SK-N-SH (cell line): ENCODE measurements around the gene SCN7A.

Experiments used
- CHD2 ChIP-seq: fragments of 150-350 bp; IDR thresholded peaks from 2 replicates; pipeline ENCODE4 v1.6.1; 2018; ENCODE audit warnings: low read length; ENCODE audit not compliant: partially characterized antibody
- CTCF ChIP-seq: fragments of 200-600 bp; sonication (generic); IDR thresholded peaks from 2 replicates; pipeline ENCODE4 v1.6.1; 2017; ENCODE audit warnings: antibody characterized with exemption, mild to moderate bottlenecking, moderate library complexity
- EP300 ChIP-seq, 2 experiments: IDR thresholded peaks; 2 replicates each; pipeline versions ENCODE4 v1.4.0 to v1.6.1; 2012; ENCODE audit warnings: borderline replicate concordance in 1 of 2, low read depth in 1 of 2, low read length in 1 of 2
- EZH2phosphoT487 ChIP-seq: fragments of 200-600 bp; sonication (generic); IDR thresholded peaks from 2 replicates; pipeline ENCODE4 v1.6.1; 2017; ENCODE audit warnings: low read depth, mixed run types, mild to moderate bottlenecking, antibody characterized with exemption, moderate library complexity, borderline replicate concordance
- FOXJ3 ChIP-seq: sonication (generic); formaldehyde crosslinking; IDR thresholded peaks from 2 replicates; pipeline ENCODE4 v1.5.1; 2020; ENCODE audit warnings: mild to moderate bottlenecking, missing genetic modification reagents
- FOXM1 ChIP-seq: IDR thresholded peaks from 2 replicates; pipeline ENCODE4 v1.4.0; 2012; ENCODE audit warnings: low read depth, mild to moderate bottlenecking
- GATA2 ChIP-seq: sonication (generic); formaldehyde crosslinking; IDR thresholded peaks from 2 replicates; pipeline ENCODE4 v1.5.0; 2020; ENCODE audit warnings: mild to moderate bottlenecking, missing genetic modification reagents
- RFX5 ChIP-seq: IDR thresholded peaks from 2 replicates; pipeline ENCODE4 v1.6.1; 2012; ENCODE audit warnings: mild to moderate bottlenecking, improper control_type of control experiment, low read length
- TF ChIP-seq, protein P1 (sequence below): IDR thresholded peaks from 2 replicates; pipeline ENCODE4 v1.6.1; 2012; ENCODE audit warnings: mild to moderate bottlenecking, low read depth, low read length, moderate library complexity

DNA sequence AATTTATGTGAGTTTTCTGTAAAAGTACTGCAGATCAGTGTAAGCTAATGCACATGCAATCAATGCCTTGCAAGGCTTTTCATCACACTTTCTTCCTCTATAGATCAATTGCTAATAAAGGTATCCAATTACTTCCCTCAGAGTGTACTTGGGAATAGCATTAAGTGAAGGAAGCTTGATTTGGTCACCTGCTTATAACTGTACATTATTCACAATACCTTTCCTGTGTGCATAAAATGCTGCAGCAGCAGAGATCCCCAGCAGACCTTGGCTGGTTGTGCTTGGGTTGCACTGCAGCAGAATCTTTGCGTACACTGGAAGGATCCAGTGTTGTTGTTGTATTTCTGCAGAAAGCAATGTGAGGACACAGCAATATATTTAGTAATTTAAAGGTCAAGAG, 99.8 kb downstream of the SCN7A start:
- TF ChIP-seq RFX5 (no peak), CHD2 (no peak), EZH2phosphoT487 (no peak), CTCF (no peak), GATA2 (CRISPR knock-in tag) (no peak), EP300 (IDR thresholded peaks at IDR 0.05; ENCODE audit: borderline replicate concordance in 1 of 2, low read depth in 1 of 2, low read length in 1 of 2) (no peak), FOXM1 (no peak), FOXJ3 (CRISPR knock-in tag) (no peak)
- TF ChIP-seq, protein P1, sequence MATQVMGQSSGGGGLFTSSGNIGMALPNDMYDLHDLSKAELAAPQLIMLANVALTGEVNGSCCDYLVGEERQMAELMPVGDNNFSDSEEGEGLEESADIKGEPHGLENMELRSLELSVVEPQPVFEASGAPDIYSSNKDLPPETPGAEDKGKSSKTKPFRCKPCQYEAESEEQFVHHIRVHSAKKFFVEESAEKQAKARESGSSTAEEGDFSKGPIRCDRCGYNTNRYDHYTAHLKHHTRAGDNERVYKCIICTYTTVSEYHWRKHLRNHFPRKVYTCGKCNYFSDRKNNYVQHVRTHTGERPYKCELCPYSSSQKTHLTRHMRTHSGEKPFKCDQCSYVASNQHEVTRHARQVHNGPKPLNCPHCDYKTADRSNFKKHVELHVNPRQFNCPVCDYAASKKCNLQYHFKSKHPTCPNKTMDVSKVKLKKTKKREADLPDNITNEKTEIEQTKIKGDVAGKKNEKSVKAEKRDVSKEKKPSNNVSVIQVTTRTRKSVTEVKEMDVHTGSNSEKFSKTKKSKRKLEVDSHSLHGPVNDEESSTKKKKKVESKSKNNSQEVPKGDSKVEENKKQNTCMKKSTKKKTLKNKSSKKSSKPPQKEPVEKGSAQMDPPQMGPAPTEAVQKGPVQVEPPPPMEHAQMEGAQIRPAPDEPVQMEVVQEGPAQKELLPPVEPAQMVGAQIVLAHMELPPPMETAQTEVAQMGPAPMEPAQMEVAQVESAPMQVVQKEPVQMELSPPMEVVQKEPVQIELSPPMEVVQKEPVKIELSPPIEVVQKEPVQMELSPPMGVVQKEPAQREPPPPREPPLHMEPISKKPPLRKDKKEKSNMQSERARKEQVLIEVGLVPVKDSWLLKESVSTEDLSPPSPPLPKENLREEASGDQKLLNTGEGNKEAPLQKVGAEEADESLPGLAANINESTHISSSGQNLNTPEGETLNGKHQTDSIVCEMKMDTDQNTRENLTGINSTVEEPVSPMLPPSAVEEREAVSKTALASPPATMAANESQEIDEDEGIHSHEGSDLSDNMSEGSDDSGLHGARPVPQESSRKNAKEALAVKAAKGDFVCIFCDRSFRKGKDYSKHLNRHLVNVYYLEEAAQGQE, result no peak
